Measurements from ENCODE around the gene CLTRN. TPM values are rescaled to one million over a fixed set of nuclear protein-coding genes. Genes with fewer than 3 reads are reported as not detected.

The CLTRN gene
- total RNA-seq, 6 donors from 2014 or later = 0.88 to 7.9 (median 1.3) TPM; not detected in 1

DNA sequence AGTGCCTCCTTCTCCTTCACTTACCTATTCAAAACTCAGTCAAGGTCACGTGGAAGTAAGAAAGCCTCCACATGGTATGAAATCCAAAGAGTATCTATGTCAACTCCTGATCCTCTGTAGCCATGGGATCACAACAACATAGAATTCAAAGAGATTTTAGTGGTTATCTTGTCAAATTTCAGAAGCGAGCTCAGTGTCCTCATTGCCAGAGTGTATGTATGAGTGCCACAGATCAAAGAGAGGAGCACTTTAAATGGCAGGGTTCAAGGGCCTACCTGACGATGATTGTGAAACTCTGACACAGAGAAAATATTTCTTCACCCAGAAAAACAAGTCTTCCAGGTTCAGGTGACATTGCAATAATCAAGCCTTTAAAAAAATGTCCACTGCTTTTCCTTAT lies 62.7 kb downstream of the CLTRN start:
- 58 to 87% methylated on average over 3 of the region's 3 CpGs for WGBS, 2 donors
- H3K27ac ChIP-seq = peak overlapping the region in 1 of 4 donors; percentile 22
- H3K4me1 ChIP-seq = peaks cover 0 to 5% (median 0%) of the 10 kb centered on the region in 4 donors
- no peak overlapping the region for H3K4me3 ChIP-seq
- no peak for DNase-seq
- TF ChIP-seq EP300 (IDR thresholded peaks at IDR 0.05) = peak in 1 of 4 donors; percentile 22
- no peak for TF ChIP-seq POLR2AphosphoS5 (IDR thresholded peaks at IDR 0.05)
- H3K36me3 ChIP-seq = no peaks in the 10 kb centered on the region
- no peak for ATAC-seq (ENCODE audit: low FRiP score in 2 of 2)
- H3K9me3 ChIP-seq = no peaks in the 10 kb centered on the region
- H3K27me3 ChIP-seq = no peaks in the 10 kb centered on the region

DNA sequence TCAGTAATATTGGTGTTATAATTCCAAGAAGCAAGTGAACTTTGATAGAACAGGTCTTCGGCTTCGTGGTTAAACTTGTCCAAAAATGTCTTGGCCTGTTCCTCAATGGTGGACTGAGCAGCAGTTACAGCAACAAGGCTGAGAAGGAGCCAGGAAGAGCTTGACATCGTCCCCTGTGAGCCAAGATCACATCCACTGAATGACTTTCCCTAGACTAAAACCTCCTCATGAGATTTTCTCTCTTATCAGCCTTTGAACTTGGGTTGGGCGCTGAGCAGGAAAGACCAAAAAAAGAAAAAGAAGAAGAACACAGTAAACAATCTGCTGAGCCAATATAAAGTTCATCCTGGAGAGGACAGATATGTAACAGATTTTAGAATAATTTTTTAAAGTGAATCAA lies 63.9 kb downstream of the CLTRN start, which contains the start of gene ACE2:
Gene ACE2, minus strand, starts transcription at position 216 of the 400 bp plus-strand sequence. Its CDS starts 49 bp downstream, at position 167.
- no peaks in the 10 kb centered on the region for H3K4me1 ChIP-seq
- no peak for ATAC-seq (ENCODE audit: low FRiP score in 2 of 2)
- no peaks in the 10 kb centered on the region for H3K27me3 ChIP-seq
- H3K4me3 ChIP-seq = no peak within 1 kb of the TSS
- WGBS, 2 donors = 69 to 74% methylated on average over 4 of the region's 4 CpGs
- TF ChIP-seq POLR2AphosphoS5 (IDR thresholded peaks at IDR 0.05) = no peak
- TF ChIP-seq EP300 (IDR thresholded peaks at IDR 0.05) = no peak
- TF ChIP-seq, protein P1, sequence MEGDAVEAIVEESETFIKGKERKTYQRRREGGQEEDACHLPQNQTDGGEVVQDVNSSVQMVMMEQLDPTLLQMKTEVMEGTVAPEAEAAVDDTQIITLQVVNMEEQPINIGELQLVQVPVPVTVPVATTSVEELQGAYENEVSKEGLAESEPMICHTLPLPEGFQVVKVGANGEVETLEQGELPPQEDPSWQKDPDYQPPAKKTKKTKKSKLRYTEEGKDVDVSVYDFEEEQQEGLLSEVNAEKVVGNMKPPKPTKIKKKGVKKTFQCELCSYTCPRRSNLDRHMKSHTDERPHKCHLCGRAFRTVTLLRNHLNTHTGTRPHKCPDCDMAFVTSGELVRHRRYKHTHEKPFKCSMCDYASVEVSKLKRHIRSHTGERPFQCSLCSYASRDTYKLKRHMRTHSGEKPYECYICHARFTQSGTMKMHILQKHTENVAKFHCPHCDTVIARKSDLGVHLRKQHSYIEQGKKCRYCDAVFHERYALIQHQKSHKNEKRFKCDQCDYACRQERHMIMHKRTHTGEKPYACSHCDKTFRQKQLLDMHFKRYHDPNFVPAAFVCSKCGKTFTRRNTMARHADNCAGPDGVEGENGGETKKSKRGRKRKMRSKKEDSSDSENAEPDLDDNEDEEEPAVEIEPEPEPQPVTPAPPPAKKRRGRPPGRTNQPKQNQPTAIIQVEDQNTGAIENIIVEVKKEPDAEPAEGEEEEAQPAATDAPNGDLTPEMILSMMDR (IDR thresholded peaks at IDR 0.05) = no peak
- no peak for TF ChIP-seq POLR2A (IDR thresholded peaks at IDR 0.05)
- no peak for DNase-seq
- H3K36me3 ChIP-seq = no peaks in the 10 kb centered on the region
- no peaks in the 10 kb centered on the region for H3K9me3 ChIP-seq
- peak within 1 kb of the TSS in 1 of 4 donors; percentile 22 for H3K27ac ChIP-seq

DNA sequence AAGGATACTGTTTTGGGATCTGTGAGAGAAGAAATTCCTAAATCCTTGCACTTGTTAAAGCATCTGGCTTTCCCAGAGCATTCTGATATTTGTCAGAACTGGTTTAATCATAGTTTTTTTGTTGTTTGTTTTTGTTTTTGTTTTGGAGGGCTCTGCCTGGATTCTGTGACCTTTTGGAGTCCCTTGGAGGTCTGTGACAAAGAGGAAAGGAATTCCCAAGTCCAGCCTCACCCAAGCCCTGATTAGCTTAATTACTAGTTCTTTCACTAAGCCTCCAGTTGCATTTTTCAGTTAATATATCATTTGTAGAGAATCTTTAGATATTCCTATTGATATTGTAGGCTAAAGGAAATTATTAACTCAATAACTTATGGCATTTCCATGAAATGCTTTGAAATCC lies 64.6 kb downstream of the CLTRN start:
- Histone ChIP-seq H3K4me1 (no peaks in the 10 kb centered on the region), H3K4me3 (no peak overlapping the region), H3K27me3 (no peaks in the 10 kb centered on the region), H3K9me3 (no peaks in the 10 kb centered on the region), H3K36me3 (no peaks in the 10 kb centered on the region), H3K27ac (no peak overlapping the region)
- DNase-seq (no peak), ATAC-seq (ENCODE audit: low FRiP score in 2 of 2) (no peak)
- TF ChIP-seq, protein P1 (IDR thresholded peaks at IDR 0.05) = no peak
- TF ChIP-seq EP300 (IDR thresholded peaks at IDR 0.05) (no peak), POLR2AphosphoS5 (IDR thresholded peaks at IDR 0.05) (no peak), POLR2A (IDR thresholded peaks at IDR 0.05) (no peak)

DNA sequence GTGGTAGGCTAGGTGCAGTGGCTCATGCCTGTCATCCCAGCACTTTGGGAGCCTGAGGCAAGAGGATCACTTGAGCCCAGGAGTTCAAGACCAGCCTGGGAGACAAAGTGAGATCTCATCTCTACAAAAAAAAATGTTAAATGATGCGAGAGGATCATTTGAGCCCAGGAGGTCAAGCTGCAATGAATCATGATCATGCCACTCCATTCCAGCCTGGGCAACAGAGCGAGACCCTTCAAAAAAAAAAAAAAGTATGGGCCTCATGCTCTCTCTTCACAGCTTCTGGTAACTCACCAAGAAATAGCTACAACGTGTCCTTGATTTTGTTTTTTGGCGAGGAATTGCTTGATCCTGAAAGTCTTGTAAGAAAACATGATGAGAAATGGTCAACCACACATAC lies 65.1 kb downstream of the CLTRN start:
- no peaks in the 10 kb centered on the region for H3K27me3 ChIP-seq
- ATAC-seq (ENCODE audit: low FRiP score in 2 of 2) = no peak
- H3K36me3 ChIP-seq = no peaks in the 10 kb centered on the region
- 68 to 96% methylated on average over 4 of the region's 4 CpGs for WGBS, 2 donors
- no peaks in the 10 kb centered on the region for H3K4me1 ChIP-seq
- H3K9me3 ChIP-seq = no peaks in the 10 kb centered on the region
- no peak for DNase-seq
- H3K4me3 ChIP-seq = no peak overlapping the region
- TF ChIP-seq POLR2A (IDR thresholded peaks at IDR 0.05) (no peak), EP300 (IDR thresholded peaks at IDR 0.05) (no peak), POLR2AphosphoS5 (IDR thresholded peaks at IDR 0.05) (no peak)
- TF ChIP-seq, protein P1 (IDR thresholded peaks at IDR 0.05) = no peak
- H3K27ac ChIP-seq = no peak overlapping the region

DNA sequence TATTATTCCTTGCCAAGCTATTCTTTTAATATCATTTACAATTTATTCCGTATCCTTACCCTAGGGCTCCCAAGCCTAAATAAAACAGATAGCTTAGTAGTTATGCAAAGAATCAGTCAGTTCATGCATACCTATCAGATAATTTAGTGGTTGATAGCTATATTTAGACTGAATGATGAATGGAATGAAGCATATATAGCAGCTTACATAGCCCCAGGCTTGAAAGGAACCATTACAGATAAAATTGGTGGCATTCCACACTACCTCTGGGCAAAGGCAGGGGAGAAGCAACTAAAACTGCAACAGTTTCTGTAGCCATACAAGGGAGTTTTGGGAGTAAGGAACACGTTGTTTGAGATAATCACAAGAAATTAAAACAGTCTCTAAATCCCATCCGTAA lies 66.6 kb downstream of the CLTRN start:
- DNase-seq (no peak), ATAC-seq (ENCODE audit: low FRiP score in 2 of 2) (no peak)
- TF ChIP-seq POLR2A (IDR thresholded peaks at IDR 0.05) (no peak), EP300 (IDR thresholded peaks at IDR 0.05) (no peak), POLR2AphosphoS5 (IDR thresholded peaks at IDR 0.05) (no peak)
- TF ChIP-seq, protein P1 (IDR thresholded peaks at IDR 0.05) = no peak
- Histone ChIP-seq H3K4me3 (no peak overlapping the region), H3K9me3 (no peaks in the 10 kb centered on the region), H3K36me3 (no peaks in the 10 kb centered on the region), H3K27ac (no peak overlapping the region), H3K27me3 (no peaks in the 10 kb centered on the region), H3K4me1 (no peaks in the 10 kb centered on the region)
- WGBS, 2 donors = 61 to 81% methylated on average over 3 of the region's 3 CpGs

Data from upper lobe of left lung (tissue), 6 donors.